Measurements from ENCODE around the gene LCP2.

Gene LCP2

DNA sequence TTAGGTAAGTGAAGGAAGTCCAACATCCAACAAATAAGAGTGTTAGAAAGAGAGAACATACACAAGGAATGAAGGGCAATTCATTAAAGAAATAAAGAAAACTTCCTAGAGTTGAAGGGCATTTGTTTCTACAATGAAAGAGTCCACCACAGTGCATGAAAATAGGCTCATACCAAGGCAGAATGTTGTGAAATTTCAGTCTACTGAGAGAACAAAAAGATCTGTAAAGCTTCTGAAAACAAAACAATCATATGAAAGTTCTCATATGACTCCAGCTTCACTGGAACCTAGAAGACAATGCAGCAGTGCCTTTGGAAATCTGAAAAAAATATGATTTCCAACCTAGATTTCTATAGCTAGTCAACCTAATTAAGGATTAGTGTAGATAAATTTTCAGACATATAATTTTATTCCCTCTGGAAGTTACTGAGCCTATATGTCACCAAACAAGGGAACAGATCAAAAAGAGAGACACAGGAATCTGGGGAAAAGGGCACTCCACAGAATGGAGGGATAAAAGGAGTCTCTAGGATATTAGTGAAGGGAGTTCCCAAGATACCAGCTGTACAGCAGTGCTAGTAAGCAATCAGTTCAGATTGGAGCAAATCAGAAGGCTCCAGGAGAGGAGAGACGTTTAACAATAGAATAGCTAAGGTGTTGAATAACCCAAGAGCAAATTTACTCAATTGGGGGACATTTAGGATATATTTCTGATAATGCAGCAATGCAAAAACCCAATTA, 59.0 kb downstream of the LCP2 start:
- Histone ChIP-seq H3K36me3 (no peaks in the 10 kb centered on the region), H3K9me3 (no peaks in the 10 kb centered on the region), H3K27me3 (peaks cover 0 to 3% of the 10 kb centered on the region in 2 donors), H3K27ac (peak overlapping the region; percentile 37 to 44), H3K4me1 (no peaks in the 10 kb centered on the region), H3K4me3 (no peak overlapping the region)
- no peak for DNase-seq
- intact Hi-C loops (cut with DNase I; ENCODE audit: low total_unique reads), result no loop called here
- TF ChIP-seq, protein P1, sequence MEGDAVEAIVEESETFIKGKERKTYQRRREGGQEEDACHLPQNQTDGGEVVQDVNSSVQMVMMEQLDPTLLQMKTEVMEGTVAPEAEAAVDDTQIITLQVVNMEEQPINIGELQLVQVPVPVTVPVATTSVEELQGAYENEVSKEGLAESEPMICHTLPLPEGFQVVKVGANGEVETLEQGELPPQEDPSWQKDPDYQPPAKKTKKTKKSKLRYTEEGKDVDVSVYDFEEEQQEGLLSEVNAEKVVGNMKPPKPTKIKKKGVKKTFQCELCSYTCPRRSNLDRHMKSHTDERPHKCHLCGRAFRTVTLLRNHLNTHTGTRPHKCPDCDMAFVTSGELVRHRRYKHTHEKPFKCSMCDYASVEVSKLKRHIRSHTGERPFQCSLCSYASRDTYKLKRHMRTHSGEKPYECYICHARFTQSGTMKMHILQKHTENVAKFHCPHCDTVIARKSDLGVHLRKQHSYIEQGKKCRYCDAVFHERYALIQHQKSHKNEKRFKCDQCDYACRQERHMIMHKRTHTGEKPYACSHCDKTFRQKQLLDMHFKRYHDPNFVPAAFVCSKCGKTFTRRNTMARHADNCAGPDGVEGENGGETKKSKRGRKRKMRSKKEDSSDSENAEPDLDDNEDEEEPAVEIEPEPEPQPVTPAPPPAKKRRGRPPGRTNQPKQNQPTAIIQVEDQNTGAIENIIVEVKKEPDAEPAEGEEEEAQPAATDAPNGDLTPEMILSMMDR (IDR thresholded peaks at IDR 0.05), result no peak

DNA sequence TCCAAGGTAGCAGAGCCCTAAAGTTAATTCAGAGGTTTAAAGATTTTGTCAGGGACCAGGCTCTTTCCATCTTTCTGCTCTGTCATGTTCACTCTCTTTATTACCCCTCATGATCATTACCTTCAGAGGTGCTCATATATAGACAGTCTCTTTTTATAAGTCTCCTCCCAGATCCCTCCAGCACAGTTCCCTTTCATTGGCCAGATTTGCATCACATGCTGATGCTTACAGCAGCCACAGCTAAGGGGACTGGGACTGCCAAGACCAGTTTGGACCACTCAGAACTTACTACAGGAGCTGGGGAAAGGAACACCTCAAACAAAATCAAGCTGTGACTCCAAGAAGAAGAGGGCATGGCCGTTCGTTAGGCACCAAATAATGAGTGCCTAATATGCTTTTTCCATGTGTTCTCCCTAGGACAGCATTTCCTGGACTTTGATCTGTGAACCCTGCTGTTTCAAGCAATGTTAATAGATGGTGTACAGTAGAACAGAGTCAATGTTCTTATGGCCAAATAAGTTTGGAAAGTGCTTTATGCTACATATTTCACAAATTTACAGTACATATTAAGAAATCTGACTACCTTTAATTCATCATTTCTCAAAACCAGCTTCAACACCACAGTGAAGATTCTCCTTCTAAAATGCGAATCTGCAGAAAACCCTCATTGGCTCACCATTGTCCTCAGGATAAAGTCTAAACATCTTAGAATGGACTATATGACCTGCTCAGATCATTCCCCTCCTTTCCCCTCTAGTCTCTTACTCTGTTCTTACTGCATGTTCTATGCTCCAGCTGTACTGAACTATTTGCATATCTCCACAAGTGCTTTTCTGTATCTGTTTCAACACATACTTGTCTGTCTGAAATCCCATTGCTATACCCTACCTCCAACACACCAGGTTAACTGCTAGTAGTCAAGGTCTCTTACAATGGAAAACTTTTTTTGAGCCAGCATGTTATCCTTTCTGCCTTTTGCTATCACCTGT, 61.4 kb downstream of the LCP2 start:
- intact Hi-C loops (cut with DNase I; ENCODE audit: low total_unique reads), result no loop called here
- H3K27ac ChIP-seq, result no peak overlapping the region
- H3K4me3 ChIP-seq, result no peak overlapping the region
- TF ChIP-seq, protein P1 (IDR thresholded peaks at IDR 0.05), result no peak
- no peaks in the 10 kb centered on the region for H3K9me3 ChIP-seq
- H3K36me3 ChIP-seq, result no peaks in the 10 kb centered on the region
- no peaks in the 10 kb centered on the region for H3K4me1 ChIP-seq
- no peak for DNase-seq
- peaks cover 0 to 3% of the 10 kb centered on the region in 2 donors for H3K27me3 ChIP-seq

DNA sequence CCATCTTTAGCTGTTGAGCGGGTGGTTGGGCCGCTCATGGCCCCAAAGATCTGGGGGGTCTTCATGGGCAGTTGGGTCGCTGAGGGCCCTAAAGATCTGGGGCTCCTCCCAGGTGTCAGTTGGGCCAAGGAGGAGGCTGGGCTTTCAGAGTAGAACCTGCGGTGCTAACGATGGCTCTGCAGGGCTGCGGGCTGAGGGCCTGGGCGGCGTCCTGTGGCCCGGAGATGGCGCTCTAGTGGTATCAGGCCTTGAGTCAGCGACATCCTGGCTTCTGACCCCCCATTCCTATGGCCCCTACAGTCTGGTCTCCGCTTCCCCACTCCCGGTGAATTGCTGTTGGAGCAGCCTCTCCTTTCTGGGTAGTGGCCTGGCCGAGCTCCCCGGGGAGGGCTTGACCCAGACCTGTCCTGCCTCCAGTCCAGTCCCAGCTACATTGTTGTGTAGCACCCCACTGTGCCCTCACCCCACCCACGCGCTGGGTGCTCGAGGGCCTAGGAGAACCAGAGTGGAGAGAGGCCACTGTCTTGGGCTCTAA, 64.2 kb downstream of the LCP2 start:
- Histone ChIP-seq H3K4me1 (no peaks in the 10 kb centered on the region), H3K27me3 (no peaks in the 10 kb centered on the region), H3K9me3 (no peaks in the 10 kb centered on the region), H3K4me3 (no peak overlapping the region), H3K36me3 (no peaks in the 10 kb centered on the region), H3K27ac (no peak overlapping the region)
- no peak for DNase-seq
- intact Hi-C loops (cut with DNase I; ENCODE audit: low total_unique reads), result no loop called here
- TF ChIP-seq, protein P1 (IDR thresholded peaks at IDR 0.05), result no peak

DNA sequence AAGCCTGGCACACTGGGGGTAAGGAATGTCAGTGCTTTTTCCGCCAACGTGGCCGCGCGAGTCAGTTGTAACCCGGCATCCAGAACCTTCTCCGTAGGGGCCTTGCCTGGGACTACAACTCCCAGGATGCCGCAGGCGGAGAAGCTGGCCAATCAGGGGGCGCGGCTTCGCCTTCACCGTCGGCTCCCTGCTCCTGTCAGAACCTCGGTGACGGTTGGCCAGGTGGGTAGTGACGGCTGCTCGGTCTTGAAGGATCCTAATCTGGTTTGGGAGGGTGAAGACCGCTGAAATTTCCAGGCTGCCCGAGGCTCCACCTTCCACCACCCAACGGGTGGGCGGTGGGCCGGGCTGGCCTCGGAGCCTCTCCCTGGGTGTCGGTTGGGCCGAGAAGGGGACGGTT, 64.8 kb downstream of the LCP2 start, which contains the start of gene C5orf58:
C5orf58 (plus strand) TSS at position 200 of the 400 bp plus-strand sequence. CDS start 1,992 bp downstream, outside the sequence.
- Histone ChIP-seq H3K9me3 (no peaks in the 10 kb centered on the region), H3K4me3 (no peak within 1 kb of the TSS), H3K4me1 (no peaks in the 10 kb centered on the region), H3K27ac (no peak within 1 kb of the TSS), H3K27me3 (no peaks in the 10 kb centered on the region), H3K36me3 (no peaks in the 10 kb centered on the region)
- TF ChIP-seq, protein P1 (IDR thresholded peaks at IDR 0.05), result no peak
- intact Hi-C loops (cut with DNase I; ENCODE audit: low total_unique reads), result no loop called here
- no peak for DNase-seq

DNA sequence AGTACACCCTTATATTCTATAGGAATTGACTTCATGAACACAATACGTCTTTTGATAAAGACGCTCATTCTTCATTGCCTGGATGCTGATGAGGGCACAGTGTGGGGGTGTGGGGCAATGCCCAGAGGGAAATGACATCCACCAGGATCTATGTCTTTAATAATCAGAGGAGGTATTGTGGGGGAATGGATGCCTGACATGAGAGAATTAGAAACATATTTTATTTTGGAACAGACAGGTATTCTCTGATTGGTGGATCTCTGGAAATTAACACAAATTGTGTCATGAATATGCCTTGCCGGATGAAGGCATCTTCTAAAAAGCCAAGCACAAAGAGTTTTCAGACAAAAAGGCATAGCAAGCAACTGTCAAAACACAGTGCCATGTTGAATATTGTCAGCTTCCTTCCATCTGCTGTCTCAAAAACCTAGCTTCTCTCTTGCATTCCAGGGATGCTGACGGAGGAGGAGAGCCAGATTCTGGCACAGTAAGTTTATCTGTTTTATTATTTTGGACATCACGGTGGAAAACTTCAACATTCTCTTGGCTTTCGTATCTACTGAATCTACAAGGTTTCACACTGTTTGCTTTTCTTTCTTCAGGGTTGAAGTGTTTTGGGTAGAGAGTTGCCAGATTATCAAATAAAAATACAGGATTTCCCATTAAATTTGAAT, 68.7 kb downstream of the LCP2 start:
- Histone ChIP-seq H3K27me3 (no peaks in the 10 kb centered on the region), H3K9me3 (no peaks in the 10 kb centered on the region), H3K36me3 (no peaks in the 10 kb centered on the region), H3K27ac (no peak overlapping the region), H3K4me1 (no peaks in the 10 kb centered on the region), H3K4me3 (no peak overlapping the region)
- TF ChIP-seq, protein P1 (IDR thresholded peaks at IDR 0.05), result no peak
- intact Hi-C loops (cut with DNase I; ENCODE audit: low total_unique reads), result no loop called here
- DNase-seq, result no peak
